Keratinocyte (primary cell): ENCODE results near the gene SPTBN5. TPM values are rescaled to one million over a fixed set of nuclear protein-coding genes. Genes with fewer than 3 reads are reported as not detected.

Source experiments
- DNase-seq: peaks from one replicate; pipeline ENCODE4 v3.0.0-alpha.2; 2011; ENCODE audit warnings: low read depth, missing footprints, low spot score
- FAIRE-seq: peaks from 2 replicates; lab custom pipeline; 2011; peaks lifted over from hg19 to GRCh38; lab: Jason Lieb, UNC
- H2AFZ ChIP-seq: 2 replicates; pipeline ENCODE4 v1.6.0; 2012; ENCODE audit warnings: low read length, control low read depth, inconsistent platforms; ENCODE audit not compliant: control insufficient read depth
- H3K27ac ChIP-seq: 2 replicates; pipeline ENCODE4 v1.5.1; 2011; ENCODE audit warnings: low read length; ENCODE audit not compliant: control insufficient read depth, insufficient read depth
- H3K27me3 ChIP-seq: 3 replicates; pipeline ENCODE4 v1.6.0; 2011; ENCODE audit warnings: low read length; ENCODE audit not compliant: control insufficient read depth, insufficient read depth; ENCODE audit errors: extremely low read depth
- H3K36me3 ChIP-seq, 2 experiments: 2 replicates in 1 of 2; 3 replicates in 1 of 2; pipeline ENCODE4 v1.5.1; 2011; ENCODE audit warnings: low read length in 2 of 2, mild to moderate bottlenecking in 1 of 2; ENCODE audit not compliant: control insufficient read depth in 2 of 2, insufficient read depth in 2 of 2; ENCODE audit errors: extremely low read depth in 1 of 2
- H3K4me1 ChIP-seq: 3 replicates; pipeline ENCODE4 v1.5.1; 2011; ENCODE audit warnings: low read length; ENCODE audit not compliant: control insufficient read depth, insufficient read depth; ENCODE audit errors: extremely low read depth
- H3K4me2 ChIP-seq: 3 replicates; pipeline ENCODE4 v1.6.0; 2011; ENCODE audit warnings: low read depth, low read length; ENCODE audit not compliant: control insufficient read depth, insufficient read depth; ENCODE audit errors: extremely low read depth
- H3K4me3 ChIP-seq, 3 experiments: fragments of 200-600 bp in 1 of 3; sonication (generic) in 1 of 3; 2 replicates in 2 of 3; 3 replicates in 1 of 3; pipeline ENCODE4 v1.5.1; 2011 to 2016; ENCODE audit warnings: low read length in 3 of 3, mild to moderate bottlenecking in 3 of 3, control low read depth in 2 of 3, inconsistent platforms in 1 of 3, low read depth in 1 of 3, mixed read lengths in 1 of 3, mixed run types in 1 of 3, moderate library complexity in 1 of 3; ENCODE audit not compliant: control insufficient read depth in 2 of 3, insufficient read depth in 2 of 3; ENCODE audit errors: extremely low read depth in 1 of 3
- H3K79me2 ChIP-seq: 2 replicates; pipeline ENCODE4 v1.6.0; 2012; ENCODE audit warnings: low read length; ENCODE audit not compliant: control insufficient read depth, insufficient read depth
- H3K9ac ChIP-seq: 3 replicates; pipeline ENCODE4 v1.6.0; 2011; ENCODE audit warnings: low read length; ENCODE audit not compliant: control insufficient read depth, insufficient read depth; ENCODE audit errors: extremely low read depth
- H3K9me1 ChIP-seq: 3 replicates; pipeline ENCODE4 v1.6.0; 2011; ENCODE audit warnings: low read length; ENCODE audit not compliant: control insufficient read depth, insufficient read depth; ENCODE audit errors: extremely low read depth
- H3K9me3 ChIP-seq: 2 replicates; pipeline ENCODE4 v1.5.1; 2012; ENCODE audit warnings: low read depth, low read length; ENCODE audit not compliant: control insufficient read depth
- H4K20me1 ChIP-seq: 3 replicates; pipeline ENCODE4 v1.6.0; 2011; ENCODE audit warnings: low read length; ENCODE audit not compliant: control insufficient read depth, insufficient read depth; ENCODE audit errors: extremely low read depth
- EZH2 ChIP-seq: IDR thresholded peaks from one replicate; pipeline ENCODE4 v1.6.1; 2012; ENCODE audit warnings: inconsistent platforms, mild to moderate bottlenecking, low read length, moderate library complexity
- dilution Hi-C: fragments of 300-500 bp; cut with MboI; formaldehyde crosslinking; loops from one replicate; pipeline ENCODE4 v1.7.0; 2020; ENCODE audit warnings: low sequenced_read_pairs; ENCODE audit not compliant: extremely low pct_ligation_motif_present
- polyA plus RNA-seq, 5 experiments: library from polyadenylated mRNA; depleted of rRNA in 3 of 5; stranded (reverse) in 3 of 5; stranded (forward) in 1 of 5; unstranded in 1 of 5; fragments of >200 nt; gene quantifications; 1 replicate in 1 of 5; 2 replicates in 3 of 5; 3 replicates in 1 of 5; pipeline versions ENCODE4 v1.2.1 to v1.2.3, GENCODE V29; 2011 to 2012; ENCODE audit warnings: missing spikeins in 2 of 5, low read depth in 1 of 5, low replicate concordance in 1 of 5
- TF ChIP-seq, protein P1 (sequence below), 3 experiments: IDR thresholded peaks in 1 of 3; conservative IDR thresholded peaks in 1 of 3; optimal IDR thresholded peaks in 1 of 3; 2 replicates in 2 of 3; 3 replicates in 1 of 3; pipeline versions ENCODE3 to v1.5.1; 2011; ENCODE audit warnings: low read length in 3 of 3, mild to moderate bottlenecking in 3 of 3, moderate library complexity in 2 of 3, control low read depth in 1 of 3, inconsistent platforms in 1 of 3; ENCODE audit not compliant: insufficient read depth in 2 of 3; ENCODE audit errors: extremely low read depth in 1 of 3

SPTBN5 gene
- polyA plus RNA-seq, 1 donor (not counting 4 experiments of a cell fraction or from before 2014, with no cell fraction given) = 0.66 TPM

DNA sequence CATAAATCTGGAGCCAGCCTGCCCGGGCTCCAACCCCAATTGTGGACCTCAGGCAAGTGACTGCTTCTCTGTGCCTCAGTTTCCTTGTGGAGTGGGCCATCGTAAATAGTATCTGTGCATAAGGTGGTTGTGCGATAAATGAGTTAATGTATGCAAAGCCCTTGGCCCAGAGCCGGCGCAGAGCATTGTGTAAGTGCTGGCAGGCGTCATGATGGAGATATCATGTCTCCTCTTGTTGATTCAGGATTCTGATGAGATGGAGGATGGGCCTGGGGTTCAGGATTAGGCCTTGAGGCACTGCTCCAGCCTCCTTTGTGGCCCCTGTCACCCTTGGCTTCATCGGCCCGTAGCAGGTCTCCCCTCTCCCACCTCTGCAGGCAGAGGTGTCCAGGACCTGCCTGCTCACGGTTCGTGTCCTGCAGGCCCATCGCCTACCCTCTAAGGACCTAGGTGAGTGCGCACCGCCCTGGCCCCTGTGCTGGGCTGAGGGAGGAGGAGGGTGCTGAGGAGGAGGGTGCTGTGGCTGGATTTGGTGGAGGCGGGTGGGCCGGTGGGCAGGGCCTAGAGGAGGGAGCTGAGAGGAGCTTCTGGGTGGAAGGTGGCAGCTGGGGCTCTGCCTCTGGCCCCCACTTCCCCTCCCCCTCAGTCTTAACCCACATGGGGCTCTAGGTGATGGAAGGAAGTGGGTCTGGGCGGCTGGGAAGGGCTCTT, 53.9 kb downstream of the SPTBN5 start:
- peaks cover 5 to 18% of the 10 kb centered on the region in 2 experiments for H3K36me3 ChIP-seq
- H4K20me1 ChIP-seq = no peaks in the 10 kb centered on the region
- no peak overlapping the region for H2AFZ ChIP-seq
- no peaks in the 10 kb centered on the region for H3K79me2 ChIP-seq
- no peak overlapping the region for H3K27ac ChIP-seq
- H3K27me3 ChIP-seq = no peaks in the 10 kb centered on the region
- H3K9me1 ChIP-seq = no peaks in the 10 kb centered on the region
- peak; percentile 34 for FAIRE-seq
- H3K9ac ChIP-seq = no peak overlapping the region
- dilution Hi-C loops = no loop called here
- no peak for TF ChIP-seq EZH2
- TF ChIP-seq, protein P1, sequence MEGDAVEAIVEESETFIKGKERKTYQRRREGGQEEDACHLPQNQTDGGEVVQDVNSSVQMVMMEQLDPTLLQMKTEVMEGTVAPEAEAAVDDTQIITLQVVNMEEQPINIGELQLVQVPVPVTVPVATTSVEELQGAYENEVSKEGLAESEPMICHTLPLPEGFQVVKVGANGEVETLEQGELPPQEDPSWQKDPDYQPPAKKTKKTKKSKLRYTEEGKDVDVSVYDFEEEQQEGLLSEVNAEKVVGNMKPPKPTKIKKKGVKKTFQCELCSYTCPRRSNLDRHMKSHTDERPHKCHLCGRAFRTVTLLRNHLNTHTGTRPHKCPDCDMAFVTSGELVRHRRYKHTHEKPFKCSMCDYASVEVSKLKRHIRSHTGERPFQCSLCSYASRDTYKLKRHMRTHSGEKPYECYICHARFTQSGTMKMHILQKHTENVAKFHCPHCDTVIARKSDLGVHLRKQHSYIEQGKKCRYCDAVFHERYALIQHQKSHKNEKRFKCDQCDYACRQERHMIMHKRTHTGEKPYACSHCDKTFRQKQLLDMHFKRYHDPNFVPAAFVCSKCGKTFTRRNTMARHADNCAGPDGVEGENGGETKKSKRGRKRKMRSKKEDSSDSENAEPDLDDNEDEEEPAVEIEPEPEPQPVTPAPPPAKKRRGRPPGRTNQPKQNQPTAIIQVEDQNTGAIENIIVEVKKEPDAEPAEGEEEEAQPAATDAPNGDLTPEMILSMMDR (optimal IDR thresholded peaks at IDR 0.05 in 1 of 3, IDR thresholded peaks at IDR 0.05 in 1 of 3, conservative IDR thresholded peaks at IDR 0.05 in 1 of 3; ENCODE audit: extremely low read depth in 1 of 3, insufficient read depth in 2 of 3, low read length in 3 of 3) = no peak
- no peak for DNase-seq
- no peak overlapping the region for H3K4me3 ChIP-seq
- H3K4me2 ChIP-seq = no peak overlapping the region
- peaks cover 26% of the 10 kb centered on the region for H3K4me1 ChIP-seq
- no peaks in the 10 kb centered on the region for H3K9me3 ChIP-seq

DNA sequence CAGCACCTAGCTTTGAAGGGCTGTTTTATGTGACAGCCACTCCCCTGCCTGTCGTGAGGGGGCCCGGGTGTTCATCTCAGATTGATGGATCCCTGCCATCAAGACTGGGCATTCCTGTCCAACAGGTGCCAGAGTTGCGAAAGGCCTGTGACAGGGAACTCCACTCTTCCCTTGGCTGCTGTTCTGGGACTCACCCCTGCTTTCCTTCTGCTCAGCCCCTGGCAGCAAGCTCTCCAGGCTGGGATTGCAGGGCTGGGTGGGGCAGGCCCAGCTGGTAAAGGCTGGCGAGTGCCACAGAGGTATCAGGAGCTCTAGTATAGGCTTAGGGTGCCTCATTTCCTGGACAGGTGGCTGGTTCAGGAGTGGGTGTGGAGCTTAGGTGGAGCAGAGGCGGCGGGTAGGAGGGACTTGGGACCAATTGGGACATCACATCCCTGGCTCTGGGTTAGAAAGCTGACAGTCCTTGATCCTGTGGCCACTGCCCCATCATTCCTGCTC, 55.4 kb downstream of the SPTBN5 start, which contains the start of gene PLA2G4B:
Gene PLA2G4B (plus strand): TSS at position 448 of the 498 bp plus-strand sequence. CDS start 67 bp downstream, outside the sequence.
- no peak for TF ChIP-seq EZH2
- TF ChIP-seq, protein P1 (optimal IDR thresholded peaks at IDR 0.05 in 1 of 3, IDR thresholded peaks at IDR 0.05 in 1 of 3, conservative IDR thresholded peaks at IDR 0.05 in 1 of 3; ENCODE audit: extremely low read depth in 1 of 3, insufficient read depth in 2 of 3, low read length in 3 of 3) = no peak
- Histone ChIP-seq H3K27me3 (no peaks in the 10 kb centered on the region), H3K79me2 (peaks cover 5% of the 10 kb centered on the region), H3K9me3 (no peaks in the 10 kb centered on the region), H3K4me2 (no peak within 1 kb of the TSS), H2AFZ (no peak within 1 kb of the TSS), H3K9ac (peak within 1 kb of the TSS; percentile 13), H3K4me3 (no peak within 1 kb of the TSS), H3K36me3 (peaks cover 3 to 11% of the 10 kb centered on the region in 2 experiments), H4K20me1 (no peaks in the 10 kb centered on the region), H3K9me1 (no peaks in the 10 kb centered on the region), H3K27ac (no peak within 1 kb of the TSS), H3K4me1 (peaks cover 31% of the 10 kb centered on the region)
- dilution Hi-C loops = no loop called here
- DNase-seq = no peak
- FAIRE-seq = peak; percentile 34
